Esophagus muscularis mucosa (tissue), 4 donors: ENCODE results near the gene GRID2IP.

Source experiments
- CTCF ChIP-seq, 3 experiments: fragments of 200-600 bp in 2 of 3; fragments of 450-650 bp in 1 of 3; sonication (generic) in 2 of 3; IDR thresholded peaks; one replicate each; pipeline ENCODE4 v1.5.1; 2017 to 2019; ENCODE audit warnings: antibody characterized with exemption in 3 of 3, mild to moderate bottlenecking in 2 of 3, moderate library complexity in 1 of 3
- EP300 ChIP-seq: sonication (generic); formaldehyde crosslinking; IDR thresholded peaks from one replicate; pipeline ENCODE4 v1.6.1; 2017; ENCODE audit warnings: antibody characterized with exemption
- POLR2A ChIP-seq: fragments of 450-650 bp; IDR thresholded peaks from one replicate; pipeline ENCODE4 v1.6.1; 2017; ENCODE audit warnings: antibody characterized with exemption, moderate library complexity, mild to moderate bottlenecking, low read depth
- POLR2AphosphoS5 ChIP-seq, 2 donors: sonication (generic); formaldehyde crosslinking; IDR thresholded peaks; one replicate each; pipeline ENCODE4 v1.6.1; 2017; ENCODE audit warnings: antibody characterized with exemption in 2 of 2

- TF ChIP-seq POLR2A (no peak), CTCF (IDR thresholded peaks at IDR 0.05) (no peak), POLR2AphosphoS5 (IDR thresholded peaks at IDR 0.05) (no peak), EP300 (no peak)
Measured at GRCh38 chr7:6489612-6490011, 61.6 kb downstream of the GRID2IP start.
